PC-9 (cell line): ENCODE measurements around the gene ZSWIM3.

Experiments
- EZH2 ChIP-seq: fragments of 200-600 bp; sonication (generic); IDR thresholded peaks from 2 replicates; pipeline ENCODE4 v1.8.0; 2017; ENCODE audit warnings: antibody characterized with exemption, low read depth
- TF ChIP-seq, protein P1 (sequence below): fragments of 200-600 bp; sonication (generic); conservative IDR thresholded peaks from 2 replicates; pipeline ENCODE4 v1.6.1; 2017; ENCODE audit warnings: mixed run types, antibody characterized with exemption, mild to moderate bottlenecking, moderate library complexity

DNA sequence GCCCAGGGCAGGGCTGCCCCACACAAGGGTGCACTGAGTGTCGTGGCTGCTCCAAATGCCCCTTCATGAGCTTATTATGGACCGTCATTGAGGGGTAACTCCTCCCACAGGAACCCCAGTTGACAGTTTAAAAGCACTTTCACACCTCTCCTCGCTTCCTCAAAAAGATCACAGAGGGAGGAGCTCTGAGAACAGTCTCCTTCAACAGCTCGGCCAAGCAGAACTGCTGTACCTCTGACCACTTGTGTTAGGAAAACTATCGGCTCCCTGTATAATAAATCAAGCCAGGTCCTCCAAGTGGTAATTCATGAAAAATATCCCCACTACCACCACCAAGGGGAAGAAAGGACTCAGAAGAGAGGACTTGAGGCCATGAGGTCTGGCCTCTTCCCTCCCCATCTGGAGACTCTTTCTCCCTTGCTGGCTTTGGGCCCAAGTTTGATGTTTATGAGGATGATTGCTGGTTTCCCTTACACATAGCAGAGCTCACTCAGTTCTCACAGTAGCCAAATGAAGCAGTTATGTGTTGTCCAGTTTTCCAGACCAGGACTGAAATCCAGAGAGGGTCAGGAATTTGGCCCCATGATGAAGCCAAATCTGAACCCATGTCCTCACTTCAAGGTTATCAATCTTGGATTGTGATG lies 15.1 kb upstream of the ZSWIM3 start:
- TF ChIP-seq, protein P1, sequence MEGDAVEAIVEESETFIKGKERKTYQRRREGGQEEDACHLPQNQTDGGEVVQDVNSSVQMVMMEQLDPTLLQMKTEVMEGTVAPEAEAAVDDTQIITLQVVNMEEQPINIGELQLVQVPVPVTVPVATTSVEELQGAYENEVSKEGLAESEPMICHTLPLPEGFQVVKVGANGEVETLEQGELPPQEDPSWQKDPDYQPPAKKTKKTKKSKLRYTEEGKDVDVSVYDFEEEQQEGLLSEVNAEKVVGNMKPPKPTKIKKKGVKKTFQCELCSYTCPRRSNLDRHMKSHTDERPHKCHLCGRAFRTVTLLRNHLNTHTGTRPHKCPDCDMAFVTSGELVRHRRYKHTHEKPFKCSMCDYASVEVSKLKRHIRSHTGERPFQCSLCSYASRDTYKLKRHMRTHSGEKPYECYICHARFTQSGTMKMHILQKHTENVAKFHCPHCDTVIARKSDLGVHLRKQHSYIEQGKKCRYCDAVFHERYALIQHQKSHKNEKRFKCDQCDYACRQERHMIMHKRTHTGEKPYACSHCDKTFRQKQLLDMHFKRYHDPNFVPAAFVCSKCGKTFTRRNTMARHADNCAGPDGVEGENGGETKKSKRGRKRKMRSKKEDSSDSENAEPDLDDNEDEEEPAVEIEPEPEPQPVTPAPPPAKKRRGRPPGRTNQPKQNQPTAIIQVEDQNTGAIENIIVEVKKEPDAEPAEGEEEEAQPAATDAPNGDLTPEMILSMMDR: no peak
- TF ChIP-seq EZH2: no peak
